Right lobe of liver (tissue), 6 donors: ENCODE data around the gene CDK8. TPM values are rescaled to one million over a fixed set of nuclear protein-coding genes. Genes with fewer than 3 reads are reported as not detected.

Source experiments
- ATAC-seq, 4 donors: fragments of 200-7000 bp; cut with Tn5 transposase; one replicate each; pipeline ENCODE4 v1.9.1; 2020; ENCODE audit warnings: mild to moderate bottlenecking in 4 of 4, moderate library complexity in 4 of 4
- DNase-seq, 3 donors: peaks; one replicate each; pipeline ENCODE4 v3.0.0-alpha.2; 2020
- H3K27ac ChIP-seq, 3 donors: fragments of 200-600 bp; one replicate each; pipeline ENCODE4 v1.8.0; 2022
- H3K27me3 ChIP-seq, 2 donors: fragments of 200-600 bp; one replicate each; pipeline ENCODE4 v1.8.0; 2022
- H3K36me3 ChIP-seq, 4 donors: fragments of 200-600 bp; sonication (generic) in 1 of 4; one replicate each; pipeline versions ENCODE4 v1.5.1 to v1.8.0; 2017 to 2022; ENCODE audit warnings: control low read depth in 1 of 4
- H3K4me1 ChIP-seq, 4 donors: fragments of 200-600 bp; sonication (generic) in 1 of 4; one replicate each; pipeline versions ENCODE4 v1.5.1 to v1.8.0; 2017 to 2022; ENCODE audit warnings: control low read depth in 1 of 4
- H3K4me3 ChIP-seq, 3 donors: fragments of 200-600 bp; one replicate each; pipeline ENCODE4 v1.8.0; 2022
- H3K9me3 ChIP-seq, 4 donors: fragments of 200-600 bp; sonication (generic) in 1 of 4; one replicate each; pipeline versions ENCODE4 v1.5.1 to v1.8.0; 2017 to 2022; ENCODE audit warnings: control low read depth in 1 of 4
- POLR2A ChIP-seq: fragments of 450-650 bp; IDR thresholded peaks from one replicate; pipeline ENCODE4 v1.6.1; 2017; ENCODE audit warnings: antibody characterized with exemption, mild to moderate bottlenecking
- WGBS: methylation state at CpG from one replicate; pipeline ENCODE4 v1.1.6; 2018; ENCODE audit warnings: low coverage, low lambda C conversion rate; ENCODE audit not compliant: insufficient coverage; ENCODE audit errors: missing lambda C conversion rate; 5-methylcytosine and 5-hydroxymethylcytosine counted together
- intact Hi-C, 2 donors: fragments of 100-400 bp; cut with DNase I; formaldehyde crosslinking; loops; one replicate each; pipeline versions ENCODE4 v1.11.2 to v1.14.1; 2022
- total RNA-seq, 6 experiments: library from RNA; depleted of rRNA in 2 of 6; stranded (reverse); fragments of >200 nt in 2 of 6; fragmentation: NEBNext Ultra II Directional in 3 of 6; extraction: Animal tissue kit (Norgen Biotek cat#: 25700) in 3 of 6; gene quantifications; one replicate each; pipeline versions ENCODE4 v1.1.0 to v1.2.4, GENCODE V29; 2016 to 2023
- TF ChIP-seq, protein P1 (sequence below), 4 donors: fragments of 200-600 bp in 3 of 4; fragments of 450-650 bp in 1 of 4; IDR thresholded peaks; one replicate each; pipeline versions ENCODE4 v1.5.1 to v1.8.0; 2016 to 2022; ENCODE audit warnings: antibody characterized with exemption in 4 of 4, mild to moderate bottlenecking in 2 of 4
- donor health status: DM: no; HTN: yes; CAD: no.
- donor health status: DM: no; HTN: no; CAD: no.
- donor health status: DM: no; HTN: no; CAD: no.
- donor health status: DM: no; HTN: yes; CAD: no.
- donor health status: DM: no; HTN: yes; CAD: no.

Gene CDK8
- total RNA-seq, 6 experiments from 2014 or later: 6.2 to 10.5 (median 7.7) TPM

DNA sequence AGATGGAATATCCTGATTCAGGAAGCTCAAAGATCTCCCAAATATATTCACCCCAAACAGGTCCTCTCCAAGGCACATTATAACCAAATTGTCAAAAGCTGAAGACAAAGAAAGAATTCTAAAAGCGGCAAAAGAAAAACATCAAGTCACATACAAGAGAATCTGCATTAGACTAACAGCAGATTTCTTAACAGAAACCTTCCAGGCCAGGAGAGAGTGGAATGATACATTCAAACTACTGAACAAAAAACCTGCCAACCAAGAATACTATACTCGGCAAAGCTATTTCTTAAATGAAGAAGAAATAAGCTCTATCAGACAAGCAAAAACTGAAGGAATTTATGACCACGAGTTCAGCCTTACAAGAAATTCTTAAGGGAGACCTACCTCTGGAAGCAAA lies 183.0 kb downstream of the CDK8 start:
- H3K9me3 ChIP-seq: no peaks in the 10 kb centered on the region
- intact Hi-C loops: no loop called here
- no peak overlapping the region for H3K27ac ChIP-seq
- H3K4me3 ChIP-seq: no peak overlapping the region
- H3K36me3 ChIP-seq: no peaks in the 10 kb centered on the region
- no peaks in the 10 kb centered on the region for H3K27me3 ChIP-seq
- TF ChIP-seq, protein P1, sequence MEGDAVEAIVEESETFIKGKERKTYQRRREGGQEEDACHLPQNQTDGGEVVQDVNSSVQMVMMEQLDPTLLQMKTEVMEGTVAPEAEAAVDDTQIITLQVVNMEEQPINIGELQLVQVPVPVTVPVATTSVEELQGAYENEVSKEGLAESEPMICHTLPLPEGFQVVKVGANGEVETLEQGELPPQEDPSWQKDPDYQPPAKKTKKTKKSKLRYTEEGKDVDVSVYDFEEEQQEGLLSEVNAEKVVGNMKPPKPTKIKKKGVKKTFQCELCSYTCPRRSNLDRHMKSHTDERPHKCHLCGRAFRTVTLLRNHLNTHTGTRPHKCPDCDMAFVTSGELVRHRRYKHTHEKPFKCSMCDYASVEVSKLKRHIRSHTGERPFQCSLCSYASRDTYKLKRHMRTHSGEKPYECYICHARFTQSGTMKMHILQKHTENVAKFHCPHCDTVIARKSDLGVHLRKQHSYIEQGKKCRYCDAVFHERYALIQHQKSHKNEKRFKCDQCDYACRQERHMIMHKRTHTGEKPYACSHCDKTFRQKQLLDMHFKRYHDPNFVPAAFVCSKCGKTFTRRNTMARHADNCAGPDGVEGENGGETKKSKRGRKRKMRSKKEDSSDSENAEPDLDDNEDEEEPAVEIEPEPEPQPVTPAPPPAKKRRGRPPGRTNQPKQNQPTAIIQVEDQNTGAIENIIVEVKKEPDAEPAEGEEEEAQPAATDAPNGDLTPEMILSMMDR (IDR thresholded peaks at IDR 0.05): no peak
- no peak for TF ChIP-seq POLR2A
- H3K4me1 ChIP-seq: no peaks in the 10 kb centered on the region
- ATAC-seq (no peak), DNase-seq (no peak)
- 74% methylated on average over 3 of the region's 3 CpGs for WGBS

DNA sequence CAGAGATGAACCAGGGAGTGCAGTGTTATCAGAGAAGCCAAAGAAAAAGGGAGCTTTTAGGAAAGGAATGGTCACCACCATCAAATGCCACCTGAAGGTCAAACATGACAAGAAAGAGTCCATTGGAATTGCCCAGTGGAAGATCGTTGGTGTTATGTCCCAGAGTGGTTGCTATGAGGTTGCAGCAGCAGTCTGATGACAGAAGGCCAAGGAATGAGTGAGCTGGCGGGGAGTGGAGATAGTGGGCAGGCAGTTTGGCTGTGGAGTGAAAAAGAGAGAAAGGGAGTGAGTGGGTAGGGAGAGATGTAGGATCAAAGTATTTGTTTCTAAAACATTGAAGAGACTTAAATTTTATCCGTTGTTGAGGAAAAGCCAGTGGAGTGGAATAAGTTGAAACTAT lies 186.2 kb downstream of the CDK8 start:
- 43% methylated on average over 3 of the region's 3 CpGs for WGBS
- DNase-seq: no peak
- no peak for TF ChIP-seq POLR2A
- TF ChIP-seq, protein P1 (IDR thresholded peaks at IDR 0.05): no peak
- Histone ChIP-seq H3K27me3 (no peaks in the 10 kb centered on the region), H3K27ac (no peak overlapping the region), H3K4me3 (no peak overlapping the region), H3K9me3 (no peaks in the 10 kb centered on the region), H3K36me3 (no peaks in the 10 kb centered on the region), H3K4me1 (no peaks in the 10 kb centered on the region)
- intact Hi-C loops: no loop called here
- no peak for ATAC-seq

DNA sequence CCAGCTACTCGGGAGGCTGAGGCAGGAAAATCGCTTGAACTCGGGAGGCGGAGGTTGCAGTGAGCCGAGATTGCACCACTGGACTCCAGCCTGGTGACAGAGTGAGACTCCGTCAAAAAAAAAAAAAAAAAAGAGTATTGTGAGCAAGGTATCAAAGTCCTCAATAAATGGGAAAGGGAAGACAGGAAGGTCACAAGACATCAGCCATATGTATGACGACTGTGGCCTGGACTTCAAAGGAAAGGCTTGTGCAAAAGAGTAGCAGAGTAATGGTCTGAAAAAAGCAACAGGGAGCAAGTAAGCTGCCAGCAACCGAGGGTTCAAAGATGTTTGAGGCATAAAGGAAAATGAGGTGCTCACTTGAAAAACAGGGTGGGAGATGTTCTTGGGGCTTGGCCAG lies 187.5 kb downstream of the CDK8 start:
- DNase-seq (no peak), ATAC-seq (no peak)
- H3K36me3 ChIP-seq: no peaks in the 10 kb centered on the region
- H3K27me3 ChIP-seq: no peaks in the 10 kb centered on the region
- intact Hi-C loops: no loop called here
- no peak overlapping the region for H3K27ac ChIP-seq
- TF ChIP-seq, protein P1 (IDR thresholded peaks at IDR 0.05): no peak
- TF ChIP-seq POLR2A: no peak
- no peaks in the 10 kb centered on the region for H3K4me1 ChIP-seq
- 82% methylated on average over 8 of the region's 8 CpGs for WGBS
- H3K9me3 ChIP-seq: no peaks in the 10 kb centered on the region
- no peak overlapping the region for H3K4me3 ChIP-seq

DNA sequence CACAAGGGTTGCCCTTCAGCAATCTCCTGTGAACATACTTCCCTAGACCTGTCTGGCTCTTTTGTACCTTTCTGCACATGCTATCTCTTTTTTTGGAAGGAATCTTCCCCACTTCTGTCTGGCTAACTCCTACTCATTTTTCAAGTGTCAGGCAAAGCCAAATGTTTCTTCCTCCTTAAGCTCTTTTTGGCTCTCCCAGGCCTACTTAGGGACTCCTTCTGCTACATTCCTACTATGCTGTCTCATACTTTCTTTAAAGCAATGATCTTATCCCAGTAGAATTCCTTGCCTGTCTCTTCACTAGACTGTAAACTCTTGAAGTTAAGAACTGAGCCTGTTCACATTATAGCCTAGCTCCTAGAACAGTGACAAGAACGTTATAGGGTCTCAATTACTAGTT lies 188.6 kb downstream of the CDK8 start:
- no peaks in the 10 kb centered on the region for H3K27me3 ChIP-seq
- 38% methylated on average over 1 of the region's 1 CpG for WGBS
- ATAC-seq: no peak
- H3K27ac ChIP-seq: no peak overlapping the region
- no peaks in the 10 kb centered on the region for H3K4me1 ChIP-seq
- no peak overlapping the region for H3K4me3 ChIP-seq
- intact Hi-C loops: no loop called here
- TF ChIP-seq, protein P1 (IDR thresholded peaks at IDR 0.05): no peak
- TF ChIP-seq POLR2A: no peak
- H3K9me3 ChIP-seq: no peaks in the 10 kb centered on the region
- no peaks in the 10 kb centered on the region for H3K36me3 ChIP-seq
- no peak for DNase-seq

DNA sequence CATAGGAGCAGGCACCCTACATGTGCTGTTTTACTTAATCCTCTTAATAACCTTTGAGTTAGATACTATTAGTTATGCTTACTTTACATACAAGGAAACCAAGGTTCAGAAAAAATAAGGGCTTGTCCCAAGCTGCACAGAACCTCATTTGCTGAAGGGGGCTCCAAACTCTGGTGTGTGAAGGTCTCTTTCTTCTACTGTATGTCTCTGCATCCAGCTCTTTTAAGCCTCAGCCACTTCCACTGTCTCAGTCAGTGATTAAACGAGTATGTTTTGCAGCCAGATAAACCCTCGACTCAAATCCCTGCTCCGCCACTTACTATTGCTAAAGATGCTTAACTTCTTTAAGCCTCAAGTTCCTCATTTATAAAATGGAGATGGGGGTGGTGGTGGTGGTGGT lies 191.2 kb downstream of the CDK8 start:
- TF ChIP-seq, protein P1 (IDR thresholded peaks at IDR 0.05): no peak
- TF ChIP-seq POLR2A: no peak
- Histone ChIP-seq H3K36me3 (no peaks in the 10 kb centered on the region), H3K9me3 (no peaks in the 10 kb centered on the region), H3K27ac (no peak overlapping the region), H3K4me3 (no peak overlapping the region), H3K4me1 (no peaks in the 10 kb centered on the region), H3K27me3 (no peaks in the 10 kb centered on the region)
- no peak for ATAC-seq
- WGBS: 70% methylated on average over 3 of the region's 3 CpGs
- no peak for DNase-seq
- intact Hi-C loops: no loop called here
